ENCODE results near the gene CLTCL1.

DNA sequence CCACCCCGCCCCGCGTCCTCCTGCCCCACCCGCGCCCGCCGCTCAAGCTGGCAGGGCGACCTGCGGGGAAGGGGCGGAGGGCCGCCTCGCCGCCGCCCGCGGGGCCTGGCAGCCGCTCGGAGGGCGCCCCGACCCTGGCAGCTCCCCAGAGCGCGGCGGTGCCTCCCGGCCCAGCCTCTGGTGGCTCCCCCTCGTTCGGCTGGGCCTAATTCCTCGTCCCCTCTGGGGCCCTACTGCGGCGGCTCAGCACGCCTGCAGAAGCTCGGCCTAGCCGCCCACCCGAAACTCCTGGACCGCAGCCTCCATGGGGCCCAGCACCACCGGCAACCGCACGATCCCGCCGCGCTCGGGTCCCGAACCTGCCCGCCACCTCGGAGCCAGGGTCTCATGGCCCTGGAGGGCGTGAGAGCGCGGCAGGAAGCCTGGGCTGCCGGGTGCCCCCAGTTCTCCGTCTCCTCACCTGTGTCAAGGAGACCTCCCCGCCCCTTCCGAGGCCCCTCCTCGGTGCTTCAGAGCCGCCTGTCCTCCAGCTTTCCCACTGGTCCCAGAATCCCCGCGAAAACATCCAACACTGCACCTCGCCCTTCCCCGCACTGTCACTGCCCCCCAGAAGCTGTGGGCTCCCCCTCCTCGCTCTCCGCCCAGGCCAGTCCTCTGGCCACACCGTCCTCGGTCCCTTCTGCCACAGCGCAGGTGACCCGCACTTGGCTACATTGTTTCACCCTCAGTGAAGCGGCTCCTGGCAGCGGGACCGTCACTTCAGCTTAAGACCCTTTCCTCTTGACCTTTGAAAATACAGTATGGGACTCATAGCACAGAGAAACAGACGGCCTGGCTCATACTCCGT is 140.8 kb downstream of the CLTCL1 start:
- TF ChIP-seq, protein P1, sequence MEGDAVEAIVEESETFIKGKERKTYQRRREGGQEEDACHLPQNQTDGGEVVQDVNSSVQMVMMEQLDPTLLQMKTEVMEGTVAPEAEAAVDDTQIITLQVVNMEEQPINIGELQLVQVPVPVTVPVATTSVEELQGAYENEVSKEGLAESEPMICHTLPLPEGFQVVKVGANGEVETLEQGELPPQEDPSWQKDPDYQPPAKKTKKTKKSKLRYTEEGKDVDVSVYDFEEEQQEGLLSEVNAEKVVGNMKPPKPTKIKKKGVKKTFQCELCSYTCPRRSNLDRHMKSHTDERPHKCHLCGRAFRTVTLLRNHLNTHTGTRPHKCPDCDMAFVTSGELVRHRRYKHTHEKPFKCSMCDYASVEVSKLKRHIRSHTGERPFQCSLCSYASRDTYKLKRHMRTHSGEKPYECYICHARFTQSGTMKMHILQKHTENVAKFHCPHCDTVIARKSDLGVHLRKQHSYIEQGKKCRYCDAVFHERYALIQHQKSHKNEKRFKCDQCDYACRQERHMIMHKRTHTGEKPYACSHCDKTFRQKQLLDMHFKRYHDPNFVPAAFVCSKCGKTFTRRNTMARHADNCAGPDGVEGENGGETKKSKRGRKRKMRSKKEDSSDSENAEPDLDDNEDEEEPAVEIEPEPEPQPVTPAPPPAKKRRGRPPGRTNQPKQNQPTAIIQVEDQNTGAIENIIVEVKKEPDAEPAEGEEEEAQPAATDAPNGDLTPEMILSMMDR (IDR thresholded peaks at IDR 0.05 in 8 of 11, conservative IDR thresholded peaks at IDR 0.05 in 3 of 11), result no peak
- no peak for TF ChIP-seq POLR2A (IDR thresholded peaks at IDR 0.05)
